GM12873 (cell line): ENCODE data around the gene HECW1.

Experiments
- TF ChIP-seq, protein P1 (sequence below): IDR thresholded peaks from 2 replicates; pipeline ENCODE4 v1.5.1; 2012; ENCODE audit warnings: low read depth, mild to moderate bottlenecking, moderate library complexity, low read length, control low read depth; ENCODE audit not compliant: insufficient read depth; ENCODE audit errors: missing control alignments

HECW1 gene

DNA sequence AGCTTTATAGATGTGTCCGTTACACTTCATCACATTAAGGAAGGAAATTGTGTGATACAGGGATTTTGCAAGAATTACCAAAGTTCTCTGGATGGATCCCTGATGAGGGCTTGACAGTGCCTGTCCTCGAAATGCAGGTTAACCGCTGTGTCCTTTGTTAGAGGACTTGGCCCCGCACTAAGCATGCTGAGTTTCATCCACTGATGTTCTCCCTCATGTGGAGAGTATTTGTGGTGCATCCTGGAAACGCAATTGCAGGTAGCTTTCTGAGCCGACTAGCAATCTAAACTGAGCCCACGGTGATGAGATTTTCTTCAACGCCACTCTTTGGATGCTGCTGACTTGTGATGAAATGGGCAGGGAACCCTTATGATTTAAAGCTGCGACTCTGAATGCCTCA, 398.6 kb downstream of the HECW1 start:
- TF ChIP-seq, protein P1, sequence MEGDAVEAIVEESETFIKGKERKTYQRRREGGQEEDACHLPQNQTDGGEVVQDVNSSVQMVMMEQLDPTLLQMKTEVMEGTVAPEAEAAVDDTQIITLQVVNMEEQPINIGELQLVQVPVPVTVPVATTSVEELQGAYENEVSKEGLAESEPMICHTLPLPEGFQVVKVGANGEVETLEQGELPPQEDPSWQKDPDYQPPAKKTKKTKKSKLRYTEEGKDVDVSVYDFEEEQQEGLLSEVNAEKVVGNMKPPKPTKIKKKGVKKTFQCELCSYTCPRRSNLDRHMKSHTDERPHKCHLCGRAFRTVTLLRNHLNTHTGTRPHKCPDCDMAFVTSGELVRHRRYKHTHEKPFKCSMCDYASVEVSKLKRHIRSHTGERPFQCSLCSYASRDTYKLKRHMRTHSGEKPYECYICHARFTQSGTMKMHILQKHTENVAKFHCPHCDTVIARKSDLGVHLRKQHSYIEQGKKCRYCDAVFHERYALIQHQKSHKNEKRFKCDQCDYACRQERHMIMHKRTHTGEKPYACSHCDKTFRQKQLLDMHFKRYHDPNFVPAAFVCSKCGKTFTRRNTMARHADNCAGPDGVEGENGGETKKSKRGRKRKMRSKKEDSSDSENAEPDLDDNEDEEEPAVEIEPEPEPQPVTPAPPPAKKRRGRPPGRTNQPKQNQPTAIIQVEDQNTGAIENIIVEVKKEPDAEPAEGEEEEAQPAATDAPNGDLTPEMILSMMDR, result peak; percentile 7

DNA sequence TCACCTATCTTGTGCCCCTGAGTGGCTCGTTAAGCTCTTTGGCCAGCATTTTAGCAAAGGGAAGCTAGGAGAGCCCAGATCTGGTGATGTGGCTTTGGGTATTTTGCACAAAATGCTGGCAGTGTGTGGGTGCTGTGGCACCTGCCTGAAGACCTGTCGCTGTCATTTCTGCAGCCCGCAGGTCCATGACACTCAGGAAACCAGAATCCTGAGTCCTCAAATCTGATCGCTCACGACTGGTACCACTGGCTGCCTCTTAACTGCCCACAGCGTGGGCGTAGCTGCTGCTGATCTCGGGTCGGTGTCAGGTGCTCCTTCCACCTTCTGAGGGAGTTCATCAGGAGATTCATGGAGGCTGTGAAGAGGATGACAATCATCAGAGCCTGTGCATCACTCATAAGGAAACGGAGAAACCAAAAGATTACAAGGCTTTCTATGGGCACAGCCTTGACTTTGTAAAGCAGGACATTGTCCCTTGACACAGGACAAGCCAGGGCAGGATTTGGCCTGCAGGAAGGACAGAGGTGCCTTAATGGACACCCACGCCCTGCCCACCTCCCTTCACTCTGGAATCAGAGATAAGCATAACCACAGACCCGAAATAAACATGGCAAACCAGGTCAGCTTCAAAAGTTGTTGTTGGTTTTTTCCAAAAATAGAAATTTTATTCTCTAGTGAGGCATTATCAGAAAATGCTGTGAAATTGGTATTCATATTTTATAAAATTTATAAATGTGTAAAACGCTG, 399.5 kb downstream of the HECW1 start:
- TF ChIP-seq, protein P1, result no peak

DNA sequence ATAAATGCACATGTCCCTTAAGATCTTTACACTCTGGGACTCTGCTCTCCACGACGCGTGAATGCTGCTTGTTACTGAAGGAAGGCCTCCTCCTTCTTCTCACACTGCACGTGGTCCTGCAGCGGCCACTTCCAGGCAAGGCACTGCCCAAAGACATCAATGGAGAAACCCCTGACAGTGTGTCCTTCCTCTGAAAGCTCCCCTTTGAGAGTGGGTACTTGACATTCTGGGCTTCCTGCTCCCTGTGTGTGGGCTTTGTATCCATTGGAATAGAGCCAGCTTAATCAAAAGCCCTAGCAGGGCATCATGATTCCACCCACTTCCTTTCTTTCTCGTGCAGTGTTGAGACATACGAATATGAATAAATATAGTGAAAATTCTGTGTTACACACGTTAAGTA, 400.8 kb downstream of the HECW1 start:
- TF ChIP-seq, protein P1, result no peak

DNA sequence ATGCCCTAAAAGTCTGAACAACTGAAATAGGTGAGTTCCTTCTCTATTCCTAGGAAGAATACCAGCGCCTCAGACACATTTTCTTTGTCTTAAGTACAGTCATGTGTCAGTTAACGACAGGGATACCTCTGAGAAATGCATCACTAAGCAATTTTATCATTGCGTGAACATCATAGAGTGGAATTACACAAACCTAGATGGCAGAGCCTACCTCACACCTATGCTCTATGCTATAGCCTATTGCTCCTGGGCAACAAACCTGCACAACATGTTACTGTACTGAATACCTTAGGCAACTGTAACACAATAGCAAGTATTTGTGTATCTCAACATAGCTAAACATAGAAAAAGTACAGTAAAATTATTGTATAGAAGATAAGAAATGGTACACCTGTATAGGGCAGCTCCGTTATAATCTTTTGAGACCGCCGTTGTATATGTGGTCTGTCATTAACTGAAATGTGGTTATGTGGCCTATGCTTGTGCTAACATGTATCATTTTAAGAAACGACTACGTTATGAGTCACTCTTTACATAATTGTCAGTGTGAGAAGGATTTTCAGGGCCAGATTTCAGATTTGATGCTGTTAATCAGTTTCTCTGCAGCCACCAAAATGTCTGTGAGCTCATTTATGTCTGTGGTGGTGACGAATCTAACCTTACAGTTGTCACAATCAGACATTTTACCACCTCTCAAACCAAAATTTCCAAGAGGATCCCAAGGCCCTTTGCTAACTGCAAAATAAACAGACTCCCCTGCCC, 404.3 kb downstream of the HECW1 start:
- TF ChIP-seq, protein P1, result no peak

DNA sequence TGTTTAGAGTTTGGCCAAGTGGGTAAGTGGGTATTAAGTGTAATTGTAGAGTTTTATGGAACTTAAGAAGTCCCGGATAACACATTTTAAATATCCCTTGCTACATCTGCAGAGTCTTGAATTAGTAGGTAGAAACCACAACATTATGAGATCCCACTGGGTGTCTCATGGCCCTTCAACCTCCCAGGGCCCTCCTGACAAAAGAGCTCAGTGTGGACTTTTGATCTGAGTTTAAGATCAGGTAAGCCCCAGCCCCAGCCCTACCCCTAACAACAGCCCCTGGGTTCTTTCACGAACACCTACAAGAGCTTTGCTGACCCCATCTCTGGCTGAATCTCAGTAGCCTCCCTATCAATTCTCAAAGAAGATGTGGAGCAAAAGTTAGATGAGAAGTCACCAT, 405.0 kb downstream of the HECW1 start:
- TF ChIP-seq, protein P1, result no peak

DNA sequence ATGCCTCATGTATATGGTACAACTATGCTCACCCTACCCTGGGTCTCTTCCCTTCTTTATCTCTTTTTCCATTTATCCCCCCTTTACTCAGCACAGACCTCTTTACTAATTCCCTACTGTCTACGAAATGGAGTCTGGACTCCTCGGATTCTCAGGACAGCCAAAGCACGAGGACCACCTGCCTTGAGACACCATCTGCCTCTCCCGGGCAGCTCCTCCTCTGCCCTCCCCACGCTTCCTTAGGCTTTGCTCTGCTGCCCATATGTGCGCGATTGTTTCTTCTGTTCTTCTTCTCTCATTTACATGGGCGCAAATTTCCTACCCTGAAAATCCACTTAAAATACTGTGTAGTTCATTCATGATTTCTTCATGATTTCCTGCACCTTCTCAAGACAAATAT, 407.8 kb downstream of the HECW1 start:
- TF ChIP-seq, protein P1, result no peak

DNA sequence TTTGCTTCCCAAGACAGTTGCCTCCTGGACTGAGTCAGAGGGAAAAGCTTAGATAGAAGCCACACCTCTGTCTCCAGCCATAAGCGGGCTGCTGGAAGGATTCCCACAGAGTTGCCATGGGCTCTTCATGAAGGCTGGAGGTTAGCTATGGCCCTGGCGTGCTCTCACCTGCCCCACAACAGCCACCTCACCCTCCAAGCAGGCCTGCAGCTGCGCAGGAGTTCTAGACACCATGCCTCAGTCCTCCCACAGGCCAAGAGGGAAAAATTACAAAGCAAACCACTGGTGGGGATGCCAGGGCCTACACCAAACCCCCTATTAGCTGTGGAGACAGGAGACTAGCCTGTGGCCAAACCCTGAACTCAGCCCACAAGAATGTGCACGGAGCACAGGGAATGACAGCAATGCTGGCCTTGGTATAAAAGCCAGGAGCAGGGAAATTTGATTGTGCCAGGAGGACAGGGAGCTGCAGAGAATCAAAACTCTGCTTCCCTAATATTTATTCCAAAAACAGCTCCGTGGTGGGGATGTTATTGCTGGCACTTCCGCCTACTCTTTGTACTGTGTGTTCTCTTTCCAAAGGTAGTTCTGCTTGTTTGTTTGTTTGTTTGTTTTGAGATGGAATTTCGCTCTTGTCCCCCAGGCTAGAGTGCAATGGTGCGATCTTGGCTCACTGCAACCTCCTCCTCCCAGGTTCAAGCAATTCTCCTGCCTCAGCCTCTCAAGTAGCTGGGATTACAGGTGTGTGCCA, 410.1 kb downstream of the HECW1 start:
- TF ChIP-seq, protein P1, result no peak
